Mammary epithelial cell (primary cell): Measurements from ENCODE around the gene CCNL1.

Source experiments
- CTCF ChIP-seq, 2 donors: IDR thresholded peaks in 1 of 2; conservative IDR thresholded peaks in 1 of 2; 2 replicates each; pipeline ENCODE4 v1.5.1; 2011 to 2012; ENCODE audit warnings: inconsistent platforms in 2 of 2, low read length in 2 of 2, mild to moderate bottlenecking in 2 of 2, control low read depth in 1 of 2, low read depth in 1 of 2; ENCODE audit not compliant: insufficient read depth in 1 of 2; ENCODE audit errors: extremely low read depth in 1 of 2
- EZH2 ChIP-seq: IDR thresholded peaks from 2 replicates; pipeline ENCODE4 v1.6.1; 2012; ENCODE audit warnings: low read length, inconsistent platforms, borderline replicate concordance

- TF ChIP-seq CTCF (conservative IDR thresholded peaks at IDR 0.05 in 1 of 2, IDR thresholded peaks at IDR 0.05 in 1 of 2; ENCODE audit: extremely low read depth in 1 of 2, insufficient read depth in 1 of 2, low read depth in 1 of 2, low read length in 2 of 2), result no peak
- TF ChIP-seq EZH2, result no peak
These were observed 7.6 kb upstream of the CCNL1 start for GRCh38 chr3:157167371-157168042.
